GM21529 (cell line): ENCODE data around the gene LRRC47.

Source experiments
- ATAC-seq: cut with Tn5 transposase; IDR thresholded peaks from one replicate; pipeline ENCODE4 v1.9.1; 2021; ENCODE audit not compliant: unreplicated experiment

The LRRC47 gene

DNA sequence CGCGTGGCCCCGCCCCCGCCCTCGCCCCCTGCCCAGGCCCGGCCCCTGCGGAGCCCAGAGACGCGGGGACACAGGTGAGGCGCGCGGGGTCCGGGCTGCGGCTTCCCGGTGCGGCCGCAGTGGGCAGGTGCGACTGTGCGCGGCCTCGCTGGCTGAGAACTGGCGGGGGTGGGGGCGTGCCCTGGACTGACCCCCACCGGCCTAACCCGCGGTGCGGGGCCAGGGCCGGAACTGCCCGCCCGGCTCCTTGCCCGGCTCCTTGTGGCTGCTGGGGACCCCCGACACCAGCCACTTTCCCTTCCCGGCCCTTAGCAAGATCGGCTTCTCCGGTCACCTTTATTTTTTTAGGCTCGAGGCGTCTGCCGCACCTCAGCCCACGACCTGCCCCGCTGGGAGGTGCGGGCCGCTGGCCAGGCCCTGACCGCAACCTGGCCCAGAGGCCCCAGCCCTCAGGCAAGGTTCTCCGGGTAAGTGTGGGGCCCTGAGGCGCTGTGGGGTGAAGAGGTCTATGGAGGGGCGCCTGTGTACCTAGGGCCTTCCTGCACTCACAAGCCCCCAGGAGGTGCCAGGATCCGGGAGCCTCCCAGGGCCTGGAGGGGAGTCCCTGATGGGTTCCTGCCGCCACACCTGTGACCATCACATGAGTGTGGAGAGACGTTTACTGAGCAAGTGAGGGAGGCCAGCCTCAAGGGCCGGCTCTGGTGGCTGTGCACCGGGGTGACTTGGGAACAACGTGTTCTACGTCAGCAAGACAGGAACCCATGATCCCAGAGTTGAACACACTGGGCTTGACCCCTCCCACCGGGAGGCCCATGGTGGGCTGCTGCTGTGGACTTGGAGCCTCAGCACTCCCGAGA lies 23.4 kb downstream of the LRRC47 start, which contains the start of gene SMIM1:
SMIM1 (plus strand) TSS at position 35 of the 857 bp plus-strand sequence. CDS start 2,625 bp downstream, outside the sequence.
- peak; percentile 19 for ATAC-seq

DNA sequence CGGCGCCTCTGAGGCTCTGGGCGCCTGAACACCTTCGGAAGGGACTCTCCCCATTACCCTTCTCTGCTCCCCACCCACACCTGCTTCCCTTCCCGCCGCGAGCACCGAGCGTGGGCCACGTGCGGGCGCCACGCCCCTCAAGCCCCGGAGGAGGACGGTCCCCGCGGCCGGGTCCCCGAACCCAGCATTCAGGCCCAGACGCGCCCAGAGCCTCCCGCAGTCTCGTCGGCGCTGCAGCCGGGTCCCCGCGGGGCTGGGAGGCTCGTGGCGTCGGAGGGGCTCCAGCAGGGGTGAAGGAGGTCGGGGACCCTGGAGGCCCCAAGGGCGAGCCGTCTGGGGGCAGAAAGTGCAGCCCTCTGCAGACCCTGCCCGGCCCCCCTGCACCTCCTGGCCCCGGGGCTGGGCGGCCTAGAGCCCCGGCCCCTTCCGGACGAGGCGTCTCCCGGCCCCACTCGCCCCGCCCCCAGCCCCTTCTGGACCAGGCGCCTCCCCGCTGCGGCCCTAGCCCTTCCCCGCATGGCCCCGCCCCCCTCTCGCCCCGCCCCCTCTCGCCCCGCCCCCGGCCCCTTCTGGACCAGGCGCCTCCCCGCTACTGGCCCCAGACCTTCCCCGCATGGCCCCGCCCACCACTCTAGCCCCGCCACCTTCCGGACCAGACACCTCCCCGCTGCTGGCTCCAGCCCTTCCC lies 24.1 kb downstream of the LRRC47 start:
- ATAC-seq: peak; percentile 60

DNA sequence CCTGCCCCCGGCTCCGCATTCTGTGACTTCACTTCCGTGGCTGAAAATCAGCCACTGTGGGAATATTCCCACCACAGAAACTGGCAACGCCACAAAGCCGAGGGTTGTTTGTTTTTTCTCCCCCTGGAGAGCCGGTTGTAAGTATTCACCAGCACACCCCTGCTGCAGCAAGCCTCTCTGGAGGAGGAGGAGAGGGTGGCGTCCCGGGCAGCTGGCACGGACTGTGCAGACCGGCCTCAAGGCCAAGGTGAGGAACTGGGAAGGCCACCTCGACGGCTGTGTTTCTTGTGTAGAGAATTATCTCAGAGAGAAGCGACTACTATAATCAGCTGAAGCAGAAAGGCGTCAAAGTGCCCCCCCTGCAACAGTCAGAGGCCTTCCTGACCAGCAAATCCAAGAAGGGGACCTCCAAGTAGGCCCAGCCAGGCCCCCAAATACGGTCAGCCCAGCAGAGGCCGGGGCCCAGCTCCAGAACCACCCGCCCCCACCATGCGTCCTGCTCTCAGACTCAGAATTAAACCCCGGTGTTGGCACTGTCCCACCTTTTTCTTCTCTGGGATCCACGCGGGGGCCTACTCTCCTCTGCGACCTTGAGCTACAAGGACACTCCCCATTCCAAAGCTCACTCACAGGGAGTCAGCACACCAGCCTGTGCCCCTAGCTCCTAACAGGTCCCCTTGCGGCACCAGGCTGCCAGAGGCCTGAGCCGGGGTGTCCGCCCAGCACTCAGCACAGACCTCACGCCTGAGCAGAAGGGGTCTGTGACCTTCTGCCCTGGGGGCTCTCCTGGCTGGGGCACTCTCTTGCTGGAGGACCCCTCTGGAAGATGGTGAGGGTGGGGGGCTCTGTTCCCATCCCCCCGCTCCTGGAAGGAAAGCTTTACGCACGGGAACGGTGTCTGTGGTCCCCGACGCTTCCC lies 24.9 kb downstream of the LRRC47 start:
- ATAC-seq: no peak

DNA sequence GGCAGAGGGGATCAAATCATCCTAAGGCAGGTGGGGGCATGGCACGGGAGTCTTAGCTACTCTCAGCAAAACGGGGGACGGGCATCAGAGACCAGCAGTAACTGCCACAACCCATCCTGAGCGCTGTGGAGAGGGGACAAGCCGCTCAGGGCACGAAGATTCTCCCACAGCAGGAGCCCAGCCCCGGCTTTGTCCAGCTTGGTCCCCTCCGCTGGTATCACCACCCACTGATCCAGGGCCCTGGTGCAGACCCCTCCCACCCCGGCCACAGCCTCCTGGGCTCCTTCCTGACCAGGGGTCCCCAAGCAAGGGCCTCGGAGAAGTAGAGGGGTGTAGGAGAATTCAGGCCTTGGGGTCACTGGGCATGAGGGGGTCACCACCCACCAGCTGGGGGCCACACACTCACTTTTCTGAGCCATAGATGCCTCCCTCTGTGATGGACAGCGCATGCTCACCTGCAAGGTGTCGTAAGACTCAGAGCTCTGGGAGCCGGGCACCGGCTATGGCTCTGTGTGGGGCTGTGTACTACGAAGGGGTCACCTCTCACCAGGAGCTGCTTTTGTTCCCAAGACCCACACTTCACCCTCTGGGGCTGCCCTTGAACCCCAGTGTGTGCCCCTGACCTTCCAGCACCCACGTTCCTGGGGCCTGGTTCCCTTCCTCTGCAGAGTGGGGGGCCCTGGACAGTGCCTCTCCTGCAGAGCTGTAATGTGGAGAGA lies 26.1 kb downstream of the LRRC47 start:
- no peak for ATAC-seq

DNA sequence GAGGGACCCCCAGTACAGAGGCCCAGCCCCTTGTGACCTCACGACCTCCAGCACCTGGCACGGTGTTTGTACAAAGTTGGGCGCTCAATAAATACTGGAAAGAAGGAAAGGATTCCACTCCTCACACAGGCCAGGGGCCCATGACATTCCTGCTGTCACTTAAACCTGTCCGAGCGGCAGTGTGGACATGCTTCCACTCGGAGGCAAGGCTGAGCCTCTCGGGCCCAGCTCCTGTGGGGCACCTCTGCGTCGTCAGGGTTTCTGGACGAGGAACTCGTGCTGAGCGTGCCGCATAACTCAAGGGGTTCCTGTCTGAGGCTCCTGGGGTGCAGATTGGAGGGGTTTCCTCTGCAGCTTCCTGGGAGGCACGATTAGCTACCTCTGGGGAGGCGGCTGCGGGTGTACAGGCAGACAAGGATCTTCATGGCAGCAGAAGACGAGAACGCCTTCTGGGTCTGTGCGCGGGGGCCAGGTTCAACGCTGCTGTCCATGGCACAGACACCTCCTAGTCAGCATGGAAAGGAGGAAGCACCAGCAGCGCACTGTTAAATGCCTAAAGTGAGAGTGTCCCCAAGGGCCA lies 27.4 kb downstream of the LRRC47 start:
- no peak for ATAC-seq

DNA sequence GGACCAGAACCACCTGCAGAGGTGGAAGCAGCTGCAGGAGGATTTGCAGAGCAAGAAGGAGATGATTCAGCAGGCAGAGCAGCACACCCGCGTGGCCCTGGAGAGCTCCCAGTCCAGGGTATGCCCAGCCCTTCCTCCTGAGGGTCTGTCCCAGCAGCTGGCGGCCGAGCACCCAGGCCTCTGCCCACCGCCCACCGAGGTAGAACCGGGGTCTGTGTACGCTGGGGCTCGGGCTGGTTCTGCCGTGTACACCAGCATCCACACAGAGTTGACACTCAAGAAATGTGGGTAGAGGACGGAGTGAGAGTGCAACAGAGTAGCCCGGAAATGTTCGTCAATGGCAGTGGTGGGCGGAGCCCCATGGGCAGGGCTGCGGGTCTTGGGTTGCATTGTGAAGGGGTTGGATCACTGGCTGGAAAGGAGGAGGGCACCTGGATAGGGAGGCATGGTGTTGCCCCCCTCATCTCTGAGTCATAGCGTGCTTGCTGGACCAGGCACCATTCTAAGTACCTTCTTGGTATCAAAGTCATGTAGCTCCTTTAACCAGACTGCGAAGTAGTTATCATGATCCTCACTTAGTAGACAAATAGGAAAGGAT lies 28.9 kb downstream of the LRRC47 start:
- ATAC-seq: no peak

DNA sequence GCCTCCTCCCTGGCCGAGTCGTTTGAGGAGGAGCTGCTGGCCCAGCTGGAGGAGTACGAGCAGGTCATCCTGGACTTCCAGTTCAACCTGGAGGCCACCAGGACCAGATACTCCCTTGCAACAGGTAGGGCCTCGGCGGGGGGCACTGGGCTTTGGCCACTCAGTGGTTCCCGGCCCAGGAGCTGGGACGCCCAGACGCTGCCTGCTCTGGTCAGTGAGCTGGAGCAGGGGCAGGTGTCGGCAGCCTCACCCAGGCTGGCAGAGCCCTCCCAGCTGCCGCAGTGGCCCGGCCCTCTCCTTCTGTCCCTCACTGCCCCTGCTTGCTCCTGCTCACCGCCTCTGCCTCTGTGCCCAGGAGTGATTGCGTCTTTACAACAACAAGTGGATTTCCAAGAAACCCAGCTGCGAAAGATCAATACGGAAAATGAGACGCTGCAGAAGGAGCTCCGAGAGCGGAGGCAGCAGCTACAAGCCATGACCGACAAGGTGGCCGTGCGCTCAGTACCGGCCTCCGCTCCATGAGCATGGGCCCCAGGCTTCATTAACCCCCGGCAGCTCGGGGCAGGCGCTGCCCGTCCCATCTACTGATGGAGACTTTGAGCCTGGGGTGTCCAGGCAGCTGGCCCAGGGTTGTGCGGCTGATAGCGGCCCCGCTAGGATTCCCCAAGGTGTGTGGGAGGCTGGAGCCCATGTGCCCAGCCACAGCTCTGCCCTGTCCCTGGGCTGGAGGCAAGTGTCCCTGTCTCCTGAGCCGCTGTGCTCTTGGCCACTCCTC lies 32.8 kb downstream of the LRRC47 start:
- no peak for ATAC-seq

DNA sequence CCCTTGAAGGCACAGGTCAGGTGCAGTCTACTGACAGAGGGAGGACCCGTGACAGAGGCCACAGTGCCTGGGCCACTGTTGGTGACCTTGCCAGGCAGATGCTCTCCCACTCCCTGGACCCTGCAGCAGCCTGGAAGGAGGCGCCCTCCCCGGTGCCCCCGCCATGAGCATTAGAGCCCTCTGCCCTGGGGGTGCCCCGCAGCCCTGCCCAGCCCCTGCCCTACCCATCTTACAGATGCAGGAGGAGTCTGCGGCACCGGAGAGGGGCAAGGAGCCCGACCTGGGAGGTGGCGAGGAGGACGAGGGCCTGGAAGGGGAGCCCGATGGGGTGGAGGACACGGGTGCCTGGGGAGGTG lies 33.4 kb downstream of the LRRC47 start:
- ATAC-seq: no peak

DNA sequence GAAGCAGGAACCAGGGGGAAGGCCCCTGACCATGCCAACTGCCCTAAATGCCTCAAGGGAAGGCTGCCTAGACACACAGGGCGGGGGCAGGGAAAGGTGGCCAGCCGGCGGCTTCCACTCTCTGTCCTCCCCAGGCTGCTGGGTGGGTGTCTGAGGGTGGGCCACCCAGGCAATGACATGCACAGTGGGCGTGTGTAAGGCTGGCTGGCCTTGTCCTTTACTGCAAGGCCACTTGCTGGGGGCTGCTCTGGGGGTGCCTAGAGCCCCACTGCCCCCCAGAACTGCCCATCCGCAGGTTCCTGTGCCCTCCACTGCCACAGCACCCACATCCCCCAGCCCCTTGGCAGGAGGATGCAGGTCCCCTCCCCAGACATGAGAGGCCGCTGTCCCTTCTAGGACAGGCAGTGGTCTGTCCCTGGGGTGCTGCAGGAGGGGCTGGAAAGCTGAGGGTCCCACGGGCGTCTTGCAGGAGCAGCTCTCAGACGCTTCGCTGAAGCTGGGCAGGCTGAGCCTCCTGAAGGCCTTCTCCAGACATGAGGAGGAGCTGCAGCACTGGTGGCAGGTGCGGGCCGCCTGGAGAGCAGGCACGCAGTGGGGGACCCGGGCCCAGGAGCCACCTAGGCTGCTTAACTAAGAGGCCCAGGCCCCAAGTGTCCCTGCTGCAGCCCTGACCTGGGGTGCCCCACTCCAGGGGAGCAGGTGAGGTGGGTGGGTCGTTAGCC lies 34.0 kb downstream of the LRRC47 start:
- no peak for ATAC-seq

DNA sequence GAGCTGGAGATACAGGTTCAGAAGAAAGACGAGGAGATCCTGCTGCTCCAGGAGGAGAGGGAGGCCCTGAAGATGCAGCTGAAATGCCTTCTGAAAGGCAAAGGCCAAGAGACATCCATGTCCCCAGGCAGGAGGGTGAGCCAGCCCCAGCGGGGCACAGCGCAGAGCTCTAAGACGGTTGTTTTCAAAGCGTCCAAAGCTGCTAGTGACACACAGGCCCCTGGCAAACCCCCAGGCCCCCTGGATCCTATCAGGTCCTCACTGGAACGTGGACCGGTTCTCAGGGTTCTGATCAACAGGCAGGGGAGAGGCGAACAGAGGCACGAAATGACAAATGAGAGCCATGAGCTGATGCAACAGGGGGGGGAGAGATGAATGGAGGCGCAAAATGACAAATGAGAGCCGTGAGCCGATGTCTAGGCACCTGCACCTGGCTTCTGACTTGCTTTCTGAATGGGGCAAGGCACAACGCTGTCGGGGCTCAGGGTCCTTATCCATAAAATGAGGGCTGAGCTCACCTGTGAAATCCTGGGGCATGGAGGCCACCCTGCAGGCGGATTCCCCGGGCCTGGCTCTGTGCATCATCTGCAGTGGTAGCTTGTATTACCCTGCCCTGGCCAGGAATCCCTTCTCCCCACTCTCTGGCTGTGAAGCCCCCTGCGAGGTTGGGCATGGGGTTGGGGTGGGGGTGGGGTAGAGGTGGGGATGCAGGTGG lies 34.8 kb downstream of the LRRC47 start:
- ATAC-seq: no peak

DNA sequence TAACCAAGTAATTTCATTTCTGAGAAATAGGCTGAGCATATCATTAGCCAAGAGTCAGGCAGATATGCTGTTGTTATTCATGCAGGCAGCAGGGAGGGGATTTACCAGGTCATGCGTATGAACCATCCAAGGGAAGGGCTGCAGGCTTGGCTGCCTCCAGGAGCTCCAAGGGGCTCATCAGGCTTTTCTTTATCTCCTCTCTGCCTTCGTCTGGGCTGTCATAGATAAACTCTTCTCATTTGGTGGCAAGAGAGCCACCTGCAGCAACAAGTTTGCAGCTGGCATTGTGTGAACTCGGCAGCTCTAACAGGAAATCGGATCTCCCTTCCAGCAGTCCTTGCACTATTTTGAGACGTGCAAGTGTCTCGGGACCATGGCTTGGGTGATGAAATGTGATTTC lies 36.5 kb downstream of the LRRC47 start:
- no peak for ATAC-seq

DNA sequence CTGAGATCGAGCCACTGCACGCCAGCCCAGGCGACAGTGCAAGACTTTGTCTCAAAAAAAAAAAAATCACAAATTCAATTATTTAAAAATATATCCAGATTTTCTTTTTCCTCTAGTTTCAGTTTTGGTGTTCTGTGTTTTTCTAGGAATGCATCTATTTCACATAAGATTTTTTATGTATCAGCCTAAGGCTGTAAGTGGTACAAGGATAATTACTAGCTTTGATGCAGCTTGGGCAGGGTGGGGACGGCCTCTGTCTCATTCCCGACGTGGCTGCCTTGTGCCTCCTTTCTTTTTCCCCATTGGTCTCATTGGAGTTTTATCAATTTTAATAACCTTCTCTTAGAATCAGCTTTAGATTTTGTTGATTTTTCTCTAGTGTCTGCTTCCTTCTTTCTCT lies 37.1 kb downstream of the LRRC47 start:
- no peak for ATAC-seq

DNA sequence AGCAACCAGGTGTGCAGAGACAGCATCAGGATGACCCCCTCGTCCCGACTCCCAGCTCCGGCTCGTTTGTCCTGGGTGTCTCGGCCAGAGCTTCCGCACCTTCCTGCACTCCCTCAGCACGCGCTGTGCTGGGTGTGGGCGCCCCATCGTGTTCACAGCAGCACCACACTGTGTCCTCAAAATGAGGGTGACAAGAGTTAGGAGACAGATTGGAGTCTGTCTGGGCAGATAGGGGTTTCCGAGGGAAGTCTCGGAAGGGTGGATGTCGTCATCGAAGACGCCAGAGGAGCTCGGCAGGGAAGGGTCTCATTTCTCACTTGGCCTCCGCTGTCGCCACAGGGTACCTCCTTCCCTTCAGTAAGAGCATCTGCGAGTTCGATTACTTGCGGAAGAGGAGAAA lies 39.9 kb downstream of the LRRC47 start:
- ATAC-seq: no peak

DNA sequence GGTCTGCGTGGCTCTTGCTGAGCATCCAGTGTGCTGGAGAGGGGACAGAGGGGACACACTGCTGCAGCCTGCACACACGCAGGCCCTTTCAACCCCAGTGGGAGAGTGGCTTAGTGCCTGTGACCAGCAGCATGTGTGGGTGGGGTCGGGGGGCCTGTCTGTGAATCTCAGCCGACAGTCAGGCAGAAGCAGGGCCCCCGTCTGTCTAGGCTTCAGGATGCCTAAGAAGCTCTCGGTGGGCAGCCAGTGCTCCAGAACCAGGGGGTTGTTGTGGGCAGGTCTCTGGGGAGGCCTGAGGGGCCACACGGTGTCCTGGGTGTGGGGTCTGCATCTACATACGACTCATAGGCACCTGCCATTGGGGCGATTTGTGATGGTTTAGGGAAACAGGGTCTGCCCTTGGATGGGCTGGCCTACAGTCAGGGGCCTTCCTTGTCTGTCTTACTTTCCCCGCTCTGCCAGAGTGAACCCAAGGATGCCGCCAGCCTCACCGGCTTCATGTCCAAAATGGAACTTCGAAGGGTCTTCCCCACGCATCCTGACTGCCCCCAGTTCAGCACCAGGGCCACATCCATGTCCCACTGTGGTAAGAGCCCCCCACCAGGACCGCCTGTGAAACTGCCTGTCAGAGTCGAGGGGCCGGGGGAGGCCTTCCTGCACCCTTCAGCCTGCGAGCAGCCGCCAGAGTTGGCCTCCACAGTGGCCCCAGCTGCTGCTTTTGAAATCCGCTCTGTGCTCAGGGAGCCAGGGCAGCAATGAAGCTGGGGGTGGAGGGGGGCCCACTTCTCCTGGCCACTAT lies 42.4 kb downstream of the LRRC47 start:
- ATAC-seq: no peak

DNA sequence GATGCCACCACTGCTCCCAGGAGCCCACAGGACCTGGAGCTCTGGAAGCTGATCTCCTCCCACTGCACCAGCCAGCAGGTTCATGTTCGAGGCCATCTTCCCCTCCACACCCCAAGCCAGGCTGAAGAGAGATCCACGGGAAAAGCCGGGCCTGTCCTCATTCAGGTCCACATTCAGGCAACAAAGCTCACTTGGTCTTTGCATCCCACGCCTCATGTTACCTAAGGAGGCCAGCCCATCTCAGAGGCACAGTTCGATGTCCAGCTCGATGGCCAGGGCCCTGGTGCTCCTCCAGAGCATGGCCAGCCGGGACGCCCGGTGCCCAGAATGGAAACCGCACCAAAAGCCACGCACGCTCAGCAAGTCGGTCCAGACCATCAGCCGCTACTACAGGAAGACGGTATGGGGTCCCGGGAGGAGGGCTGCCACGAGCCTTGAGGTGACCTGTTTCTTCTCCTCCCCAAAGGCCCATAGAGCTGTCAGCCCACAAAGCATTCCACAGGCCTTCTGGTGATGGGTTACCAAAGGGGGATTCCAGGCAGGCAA lies 43.8 kb downstream of the LRRC47 start, which contains the start of gene CCDC27:
CCDC27 (plus strand) TSS at position 51 of the 546 bp plus-strand sequence; CDS start at position 83, 32 bp downstream.
- ATAC-seq: no peak

DNA sequence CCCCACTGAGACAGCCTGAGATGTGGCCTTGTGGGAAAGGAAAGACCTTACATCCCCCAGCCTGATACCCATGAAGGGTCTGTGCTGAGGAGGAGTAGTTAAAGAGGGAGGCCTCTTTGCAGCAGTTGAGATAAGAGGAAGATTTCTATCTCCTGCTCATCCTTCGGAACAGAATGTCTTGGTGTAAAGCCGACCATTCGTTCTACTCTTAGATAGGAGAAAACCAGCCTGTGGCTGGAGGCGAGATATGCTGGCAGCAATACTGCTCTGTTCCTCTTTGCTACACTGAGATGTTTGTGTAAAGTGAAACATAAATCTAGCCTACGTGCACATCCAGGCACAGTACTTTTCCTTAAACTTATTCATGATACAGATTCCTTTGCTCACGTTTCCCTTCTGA lies 45.6 kb downstream of the LRRC47 start:
- no peak for ATAC-seq

DNA sequence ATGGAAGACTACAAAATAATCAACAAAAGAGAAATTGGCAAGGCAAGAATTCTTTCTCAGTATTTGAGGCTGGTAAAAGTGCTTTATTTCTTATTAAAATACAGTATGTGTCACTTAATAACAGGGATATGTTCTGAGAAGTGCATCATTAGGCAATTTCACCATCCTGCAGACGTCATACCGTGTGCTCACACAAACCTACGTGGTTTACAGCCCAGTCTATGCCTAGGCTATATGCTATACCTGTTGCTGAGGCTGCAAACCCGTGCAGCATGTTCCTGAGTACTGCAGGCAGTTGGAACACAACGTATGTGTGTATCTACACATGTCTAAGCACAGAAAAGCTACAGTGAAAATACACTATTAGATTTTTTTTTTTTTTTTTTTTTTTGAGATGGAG lies 46.8 kb downstream of the LRRC47 start:
- no peak for ATAC-seq
